ENCODE measurements around the gene REV1. TPM values are rescaled to one million over a fixed set of nuclear protein-coding genes. Genes with fewer than 3 reads are reported as not detected.

The REV1 gene
- total and polyA plus RNA-seq, 2 donors (not counting 3 experiments of a cell fraction or from before 2014, with no cell fraction given) = 16.6 to 50.3 TPM

GRCh38 chr2:99420751-99421299 lies 69.0 kb downstream of the REV1 start:
- Histone ChIP-seq H3K36me3 (ENCODE audit: control insufficient read depth in 2 of 2, extremely low read depth in 1 of 2, insufficient read depth in 2 of 2, low read length in 2 of 2) (peaks cover 17 to 37% of the 10 kb centered on the region in 2 experiments), H3K4me2 (ENCODE audit: insufficient read depth, low read length) (no peak overlapping the region), H3K79me2 (ENCODE audit: control insufficient read depth, insufficient read depth, low read length) (peaks cover 12% of the 10 kb centered on the region), H2AFZ (ENCODE audit: low read depth, low read length) (no peak overlapping the region), H3K27ac (ENCODE audit: insufficient read depth, low read depth, low read length) (peak overlapping the region; percentile 3), H3K4me1 (ENCODE audit: control insufficient read depth, extremely low read depth, insufficient read depth, low read length) (peaks cover 16% of the 10 kb centered on the region), H3K4me3 (replicated peaks in 1 of 3; ENCODE audit: insufficient read depth in 1 of 3, low read depth in 1 of 3, low read length in 3 of 3) (no peak overlapping the region), H4K20me1 (replicated peaks; ENCODE audit: control insufficient read depth, extremely low read depth, insufficient read depth, low read length) (no peaks in the 10 kb centered on the region), H3K9me3 (replicated peaks; ENCODE audit: control insufficient read depth, insufficient read depth, low read length) (no peaks in the 10 kb centered on the region), H3K9ac (replicated peaks; ENCODE audit: extremely low read depth, insufficient read depth, low read length) (no peak overlapping the region), H3K9me1 (replicated peaks; ENCODE audit: control insufficient read depth, extremely low read depth, insufficient read depth, low read length) (no peaks in the 10 kb centered on the region), H3K27me3 (ENCODE audit: control insufficient read depth in 2 of 2, insufficient read depth in 2 of 2, low read length in 2 of 2) (no peaks in the 10 kb centered on the region)
- BruUV-seq (replicated peaks) = no TSS peak
- no peak for TF ChIP-seq MYC (IDR thresholded peaks at IDR 0.05; ENCODE audit: low read depth, low read length)
- TF ChIP-seq CTCF (IDR thresholded peaks at IDR 0.05; ENCODE audit: extremely low read depth in 1 of 2, insufficient read depth in 1 of 2, low read depth in 1 of 2, low read length in 2 of 2) = no peak
- TF ChIP-seq FOS (IDR thresholded peaks at IDR 0.05; ENCODE audit: borderline replicate concordance, insufficient read depth, low read length) = peak; percentile 26
- no peak for TF ChIP-seq GATA2 (IDR thresholded peaks at IDR 0.05; ENCODE audit: insufficient read depth, insufficient read length, low read depth, low read length)
- dilution Hi-C loops (cut with MboI; ENCODE audit: extremely low pct_ligation_motif_present, low sequenced_read_pairs) = no loop called here
- POLR2A ChIA-PET = no interaction called here
- FAIRE-seq = no peak
- peak; percentile 48 for DNase-seq (ENCODE audit: low read depth, low spot score)
- intact Hi-C loops (cut with micrococcal nuclease) = loop anchor here (5.0 kb wide), 1 partner anchor 71 kb away; the partner anchor contains the start of gene REV1
- CTCF ChIA-PET = interaction anchor here (0.8 to 1.0 kb wide), 7 partner anchors 10 to 83 kb away, joined by 3 to 4 read pairs (median 3); partner anchors contain the start of gene REV1

- intact Hi-C loops (cut with micrococcal nuclease) = loop anchor here (5.0 kb wide), 1 partner anchor 72 kb away; the partner anchor contains the start of gene REV1
- dilution Hi-C loops (cut with MboI; ENCODE audit: extremely low pct_ligation_motif_present, low sequenced_read_pairs) = no loop called here
- Histone ChIP-seq H3K27me3 (ENCODE audit: control insufficient read depth in 2 of 2, insufficient read depth in 2 of 2, low read length in 2 of 2) (no peaks in the 10 kb centered on the region), H3K4me2 (ENCODE audit: insufficient read depth, low read length) (no peak overlapping the region), H3K9me1 (replicated peaks; ENCODE audit: control insufficient read depth, extremely low read depth, insufficient read depth, low read length) (no peaks in the 10 kb centered on the region), H3K4me1 (ENCODE audit: control insufficient read depth, extremely low read depth, insufficient read depth, low read length) (peaks cover 10% of the 10 kb centered on the region), H3K9ac (replicated peaks; ENCODE audit: extremely low read depth, insufficient read depth, low read length) (no peak overlapping the region), H2AFZ (ENCODE audit: low read depth, low read length) (no peak overlapping the region), H3K79me2 (ENCODE audit: control insufficient read depth, insufficient read depth, low read length) (peaks cover 12% of the 10 kb centered on the region), H3K27ac (ENCODE audit: insufficient read depth, low read depth, low read length) (no peak overlapping the region), H3K4me3 (replicated peaks in 1 of 3; ENCODE audit: insufficient read depth in 1 of 3, low read depth in 1 of 3, low read length in 3 of 3) (no peak overlapping the region), H3K9me3 (replicated peaks; ENCODE audit: control insufficient read depth, insufficient read depth, low read length) (no peaks in the 10 kb centered on the region), H4K20me1 (replicated peaks; ENCODE audit: control insufficient read depth, extremely low read depth, insufficient read depth, low read length) (no peaks in the 10 kb centered on the region), H3K36me3 (ENCODE audit: control insufficient read depth in 2 of 2, extremely low read depth in 1 of 2, insufficient read depth in 2 of 2, low read length in 2 of 2) (peaks cover 21 to 44% of the 10 kb centered on the region in 2 experiments)
- DNase-seq (ENCODE audit: low read depth, low spot score) (no peak), FAIRE-seq (no peak)
- ChIA-PET POLR2A (no interaction called here), CTCF (no interaction called here)
- BruUV-seq (replicated peaks) = no TSS peak
- TF ChIP-seq GATA2 (IDR thresholded peaks at IDR 0.05; ENCODE audit: insufficient read depth, insufficient read length, low read depth, low read length) = no peak
- TF ChIP-seq POLR2A (IDR thresholded peaks at IDR 0.05; ENCODE audit: low read depth, low read length) = no peak
- no peak for TF ChIP-seq MAX (IDR thresholded peaks at IDR 0.05; ENCODE audit: insufficient read depth, insufficient read length)
- TF ChIP-seq FOS (IDR thresholded peaks at IDR 0.05; ENCODE audit: borderline replicate concordance, insufficient read depth, low read length) = no peak
- no peak for TF ChIP-seq POLR2AphosphoS5 (IDR thresholded peaks at IDR 0.05; ENCODE audit: insufficient read depth, low read depth, low read length)
- TF ChIP-seq JUN (IDR thresholded peaks at IDR 0.05; ENCODE audit: borderline replicate concordance, insufficient read depth, insufficient read length, low read depth) = no peak
- TF ChIP-seq CTCF (IDR thresholded peaks at IDR 0.05; ENCODE audit: extremely low read depth in 1 of 2, insufficient read depth in 1 of 2, low read depth in 1 of 2, low read length in 2 of 2) = no peak
- TF ChIP-seq MYC (IDR thresholded peaks at IDR 0.05; ENCODE audit: low read depth, low read length) = no peak
- TF ChIP-seq EZH2 (IDR thresholded peaks at IDR 0.05; ENCODE audit: borderline replicate concordance, low read depth, low read length, severe bottlenecking) = no peak
Observed at GRCh38 chr2:99420031-99420430, 69.8 kb downstream of the REV1 start.
